Left lung (tissue), 10 donors: ENCODE data around the gene TAS1R3. TPM values are rescaled to one million over a fixed set of nuclear protein-coding genes. Genes with fewer than 3 reads are reported as not detected.

Source experiments
- ATAC-seq: fragments of 200-7000 bp; cut with Tn5 transposase; one replicate; pipeline ENCODE4 v1.9.1; 2020; ENCODE audit warnings: moderate library complexity
- DNase-seq, 4 donors: peaks; one replicate each; pipeline ENCODE4 v3.0.0-alpha.2; 2013 to 2020
- H3K27ac ChIP-seq, 2 donors: fragments of 200-600 bp; sonication (generic) in 1 of 2; one replicate each; pipeline versions ENCODE4 v1.5.0 to v1.8.0; 2020 to 2021
- H3K27me3 ChIP-seq, 2 donors: fragments of 200-600 bp; sonication (generic) in 1 of 2; one replicate each; pipeline versions ENCODE4 v1.5.0 to v1.8.0; 2020 to 2021
- H3K36me3 ChIP-seq, 2 donors: fragments of 200-600 bp; sonication (generic) in 1 of 2; one replicate each; pipeline versions ENCODE4 v1.5.0 to v1.8.0; 2020 to 2021
- H3K4me1 ChIP-seq, 2 donors: fragments of 200-600 bp; one replicate each; pipeline ENCODE4 v1.8.0; 2021
- H3K4me3 ChIP-seq, 2 donors: fragments of 200-600 bp; sonication (generic) in 1 of 2; one replicate each; pipeline versions ENCODE4 v1.5.0 to v1.8.0; 2020 to 2021; ENCODE audit warnings: mild to moderate bottlenecking in 1 of 2
- H3K9me3 ChIP-seq, 2 donors: fragments of 200-600 bp; sonication (generic) in 1 of 2; one replicate each; pipeline versions ENCODE4 v1.5.0 to v1.8.0; 2020 to 2021
- intact Hi-C, 2 donors: fragments of 100-400 bp; cut with DNase I; formaldehyde crosslinking; loops; one replicate each; pipeline versions ENCODE4 v1.11.2 to v1.14.2; 2022
- polyA plus RNA-seq, 6 donors: library from polyadenylated mRNA; unstranded; fragments of 120-200 nt; gene quantifications; one replicate each; pipeline ENCODE4 v1.2.1, GENCODE V29; 2013; ENCODE audit not compliant: insufficient read length in 6 of 6
- total RNA-seq, 2 donors: library from RNA; stranded (reverse); fragmentation: NEBNext Ultra II Directional; extraction: Animal tissue kit (Norgen Biotek cat#: 25700); gene quantifications; one replicate each; pipeline ENCODE4 v1.2.1, GENCODE V29; 2021
- TF ChIP-seq, protein P1 (sequence below), 2 donors: fragments of 200-600 bp; sonication (generic) in 1 of 2; IDR thresholded peaks; one replicate each; pipeline versions ENCODE4 v1.5.0 to v1.8.0; 2021; ENCODE audit warnings: antibody characterized with exemption in 2 of 2
- donor health status: DM: no; HTN: yes; CAD: no.
- donor health status: DM: no; HTN: no; CAD: no.

TAS1R3 gene
- total and polyA plus RNA-seq, 8 donors = 0.20 to 0.75 (median 0.34) TPM

DNA sequence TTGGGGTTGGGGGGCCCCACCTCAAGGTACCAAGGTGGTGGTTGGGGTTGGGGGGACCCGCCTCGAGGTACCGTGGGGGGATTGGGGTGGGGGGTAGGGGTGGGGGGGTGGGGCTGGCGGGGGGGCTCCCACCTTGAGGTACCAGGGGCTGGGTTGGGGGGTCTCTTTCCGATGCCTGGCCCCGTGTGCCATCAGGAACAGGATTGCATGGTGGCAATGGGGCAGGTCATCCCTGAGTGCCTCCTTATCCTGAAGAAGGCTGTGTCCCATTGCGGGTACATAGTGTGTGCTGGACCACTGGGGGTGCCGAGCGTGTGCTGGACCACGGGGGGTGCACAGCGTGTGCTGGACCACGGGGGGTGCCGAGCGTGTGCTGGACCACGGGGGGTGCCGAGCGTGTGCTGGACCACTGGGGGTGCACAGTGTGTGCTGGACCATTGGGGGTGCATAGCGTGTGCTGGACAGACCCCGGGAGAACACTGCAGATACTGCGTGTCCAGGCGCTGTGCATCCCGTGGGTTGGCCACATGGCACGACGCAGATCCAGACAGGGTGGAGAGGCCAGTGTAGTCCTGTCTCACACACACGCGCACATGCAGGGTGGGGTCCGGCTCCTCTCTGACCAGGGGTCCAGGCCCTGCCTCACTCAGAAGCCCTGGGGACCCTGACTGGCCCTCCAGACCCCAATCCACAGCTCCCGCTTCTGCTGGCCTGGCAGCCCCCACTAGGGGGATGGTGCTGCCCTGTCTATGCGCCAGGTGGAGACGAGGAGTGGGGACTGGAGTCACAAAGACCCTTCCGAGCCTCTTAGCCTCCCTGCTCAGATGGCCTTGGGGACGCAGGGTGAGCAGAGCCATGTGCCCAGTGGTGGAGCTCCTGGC is 46.6 kb upstream of the TAS1R3 start:
- Histone ChIP-seq H3K27ac (no peak overlapping the region), H3K4me3 (no peak overlapping the region), H3K27me3 (peaks cover 8 to 43% of the 10 kb centered on the region in 2 donors), H3K9me3 (no peaks in the 10 kb centered on the region), H3K36me3 (no peaks in the 10 kb centered on the region), H3K4me1 (no peaks in the 10 kb centered on the region)
- DNase-seq (no peak), ATAC-seq (no peak)
- TF ChIP-seq, protein P1, sequence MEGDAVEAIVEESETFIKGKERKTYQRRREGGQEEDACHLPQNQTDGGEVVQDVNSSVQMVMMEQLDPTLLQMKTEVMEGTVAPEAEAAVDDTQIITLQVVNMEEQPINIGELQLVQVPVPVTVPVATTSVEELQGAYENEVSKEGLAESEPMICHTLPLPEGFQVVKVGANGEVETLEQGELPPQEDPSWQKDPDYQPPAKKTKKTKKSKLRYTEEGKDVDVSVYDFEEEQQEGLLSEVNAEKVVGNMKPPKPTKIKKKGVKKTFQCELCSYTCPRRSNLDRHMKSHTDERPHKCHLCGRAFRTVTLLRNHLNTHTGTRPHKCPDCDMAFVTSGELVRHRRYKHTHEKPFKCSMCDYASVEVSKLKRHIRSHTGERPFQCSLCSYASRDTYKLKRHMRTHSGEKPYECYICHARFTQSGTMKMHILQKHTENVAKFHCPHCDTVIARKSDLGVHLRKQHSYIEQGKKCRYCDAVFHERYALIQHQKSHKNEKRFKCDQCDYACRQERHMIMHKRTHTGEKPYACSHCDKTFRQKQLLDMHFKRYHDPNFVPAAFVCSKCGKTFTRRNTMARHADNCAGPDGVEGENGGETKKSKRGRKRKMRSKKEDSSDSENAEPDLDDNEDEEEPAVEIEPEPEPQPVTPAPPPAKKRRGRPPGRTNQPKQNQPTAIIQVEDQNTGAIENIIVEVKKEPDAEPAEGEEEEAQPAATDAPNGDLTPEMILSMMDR (IDR thresholded peaks at IDR 0.05) = no peak
- intact Hi-C loops = no loop called here

GRCh38 chr1:1285102-1285571 is 45.9 kb upstream of the TAS1R3 start:
- DNase-seq (peak in 1 of 4 donors; percentile 70), ATAC-seq (no peak)
- TF ChIP-seq, protein P1 (IDR thresholded peaks at IDR 0.05) = no peak
- Histone ChIP-seq H3K9me3 (no peaks in the 10 kb centered on the region), H3K4me3 (no peak overlapping the region), H3K4me1 (no peaks in the 10 kb centered on the region), H3K36me3 (no peaks in the 10 kb centered on the region), H3K27me3 (peaks cover 8 to 43% of the 10 kb centered on the region in 2 donors), H3K27ac (no peak overlapping the region)
- intact Hi-C loops = no loop called here

DNA sequence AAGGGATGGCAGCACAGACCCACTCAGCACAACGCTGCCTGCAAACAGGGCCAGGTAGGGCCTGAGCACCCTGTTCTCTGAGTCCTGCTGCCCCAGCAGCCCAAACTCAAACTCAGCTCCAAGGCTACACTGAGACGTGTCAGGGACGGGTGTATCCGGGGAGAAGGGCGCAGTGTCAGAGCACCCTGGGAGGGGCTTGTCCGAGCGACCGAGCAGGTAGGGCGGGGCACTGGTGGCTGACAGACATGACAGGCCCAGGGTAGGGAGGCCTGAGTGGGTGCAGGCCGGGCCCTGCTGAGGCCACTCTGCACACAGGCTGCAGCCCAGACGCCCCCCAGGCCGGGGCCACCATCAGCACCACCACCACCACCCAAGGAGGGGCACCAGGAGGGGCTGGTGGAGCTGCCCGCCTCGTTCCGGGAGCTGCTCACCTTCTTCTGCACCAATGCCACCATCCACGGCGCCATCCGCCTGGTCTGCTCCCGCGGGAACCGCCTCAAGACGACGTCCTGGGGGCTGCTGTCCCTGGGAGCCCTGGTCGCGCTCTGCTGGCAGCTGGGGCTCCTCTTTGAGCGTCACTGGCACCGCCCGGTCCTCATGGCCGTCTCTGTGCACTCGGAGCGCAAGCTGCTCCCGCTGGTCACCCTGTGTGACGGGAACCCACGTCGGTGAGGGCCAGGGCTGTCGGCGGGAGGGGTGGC is 45.3 kb upstream of the TAS1R3 start:
- TF ChIP-seq, protein P1 (IDR thresholded peaks at IDR 0.05) = no peak
- H3K4me1 ChIP-seq = no peaks in the 10 kb centered on the region
- H3K27me3 ChIP-seq = peaks cover 8 to 43% of the 10 kb centered on the region in 2 donors
- peak in 1 of 4 donors; percentile 75 for DNase-seq
- intact Hi-C loops = no loop called here
- ATAC-seq = no peak
- no peaks in the 10 kb centered on the region for H3K36me3 ChIP-seq
- H3K4me3 ChIP-seq = no peak overlapping the region
- no peak overlapping the region for H3K27ac ChIP-seq
- H3K9me3 ChIP-seq = no peaks in the 10 kb centered on the region

DNA sequence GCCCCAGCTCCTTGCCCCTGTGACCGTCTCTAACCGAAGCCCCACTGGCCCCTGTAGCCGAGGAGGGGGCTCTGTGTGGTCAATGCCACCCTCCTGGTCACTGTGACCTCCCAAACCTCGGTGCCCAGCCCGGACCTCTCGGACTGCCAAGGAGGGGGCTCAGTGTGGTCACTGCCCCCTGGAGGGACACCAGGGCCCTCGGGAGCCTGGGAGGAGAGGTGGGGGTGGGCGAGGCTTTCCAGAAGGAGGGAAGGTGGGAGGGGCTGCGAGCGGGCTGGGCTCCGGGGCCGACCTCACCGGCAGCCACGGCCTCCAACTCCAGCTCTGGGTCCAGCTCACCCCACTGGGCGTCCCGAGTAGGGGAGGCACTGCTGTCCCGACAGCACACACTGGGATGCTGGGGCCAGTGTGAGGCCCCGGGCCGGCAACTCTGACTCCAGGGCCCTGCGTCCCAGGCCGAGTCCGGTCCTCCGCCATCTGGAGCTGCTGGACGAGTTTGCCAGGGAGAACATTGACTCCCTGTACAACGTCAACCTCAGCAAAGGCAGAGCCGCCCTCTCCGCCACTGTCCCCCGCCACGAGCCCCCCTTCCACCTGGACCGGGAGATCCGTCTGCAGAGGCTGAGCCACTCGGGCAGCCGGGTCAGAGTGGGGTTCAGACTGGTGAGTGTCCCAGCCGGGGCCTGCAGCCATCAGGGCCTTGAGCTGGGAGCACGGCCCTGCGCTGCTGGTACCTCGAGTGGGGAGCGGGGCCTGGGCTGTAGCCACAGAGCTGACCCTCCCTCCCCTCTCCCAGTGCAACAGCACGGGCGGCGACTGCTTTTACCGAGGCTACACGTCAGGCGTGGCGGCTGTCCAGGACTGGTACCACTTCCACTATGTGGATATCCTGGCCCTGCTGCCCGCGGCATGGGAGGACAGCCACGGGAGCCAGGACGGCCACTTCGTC is 44.5 kb upstream of the TAS1R3 start:
- intact Hi-C loops = no loop called here
- Histone ChIP-seq H3K9me3 (no peaks in the 10 kb centered on the region), H3K27ac (no peak overlapping the region), H3K4me3 (no peak overlapping the region), H3K36me3 (no peaks in the 10 kb centered on the region), H3K4me1 (no peaks in the 10 kb centered on the region), H3K27me3 (peaks cover 8 to 43% of the 10 kb centered on the region in 2 donors)
- ATAC-seq (no peak), DNase-seq (peak in 1 of 4 donors; percentile 74)
- TF ChIP-seq, protein P1 (IDR thresholded peaks at IDR 0.05) = no peak
